Measurements from ENCODE around the gene S1PR2.

S1PR2 gene

GRCh38 chr19:10262771-10263170, 31.6 kb upstream of the S1PR2 start:
- TF ChIP-seq MYC (IDR thresholded peaks at IDR 0.05; ENCODE audit: low read depth, low read length) (no peak), CTCF (IDR thresholded peaks at IDR 0.05; ENCODE audit: low read depth, low read length) (no peak), POLR2A (IDR thresholded peaks at IDR 0.05; ENCODE audit: extremely low read depth, insufficient read length) (no peak), MAX (IDR thresholded peaks at IDR 0.05; ENCODE audit: low read depth, low read length) (no peak)
- DNase-seq (ENCODE audit: low read depth) = peak; percentile 40
- no peak overlapping the region for H3K4me3 ChIP-seq (ENCODE audit: low read depth, low read length)

GRCh38 chr19:10260141-10260584, 29.0 kb upstream of the S1PR2 start:
- no peak overlapping the region for H3K4me3 ChIP-seq (ENCODE audit: low read depth, low read length)
- peak; percentile 73 for DNase-seq (ENCODE audit: low read depth)
- TF ChIP-seq MYC (IDR thresholded peaks at IDR 0.05; ENCODE audit: low read depth, low read length) (no peak), CTCF (IDR thresholded peaks at IDR 0.05; ENCODE audit: low read depth, low read length) (peak; percentile 0), MAX (IDR thresholded peaks at IDR 0.05; ENCODE audit: low read depth, low read length) (no peak)

GRCh38 chr19:10259162-10259905, 28.2 kb upstream of the S1PR2 start:
- no peak overlapping the region for H3K4me3 ChIP-seq (ENCODE audit: low read depth, low read length)
- peak; percentile 100 for DNase-seq (ENCODE audit: low read depth)
- TF ChIP-seq MAX (IDR thresholded peaks at IDR 0.05; ENCODE audit: low read depth, low read length) (no peak), MYC (IDR thresholded peaks at IDR 0.05; ENCODE audit: low read depth, low read length) (no peak), CTCF (IDR thresholded peaks at IDR 0.05; ENCODE audit: low read depth, low read length) (peak; percentile 100)

GRCh38 chr19:10258080-10258710, 27.1 kb upstream of the S1PR2 start:
- DNase-seq (ENCODE audit: low read depth) = peak; percentile 47
- TF ChIP-seq MAX (IDR thresholded peaks at IDR 0.05; ENCODE audit: low read depth, low read length) (no peak), POLR2A (IDR thresholded peaks at IDR 0.05; ENCODE audit: extremely low read depth, insufficient read length) (no peak), MYC (IDR thresholded peaks at IDR 0.05; ENCODE audit: low read depth, low read length) (no peak), CTCF (IDR thresholded peaks at IDR 0.05; ENCODE audit: low read depth, low read length) (no peak)
- H3K4me3 ChIP-seq (ENCODE audit: low read depth, low read length) = no peak overlapping the region

- TF ChIP-seq CTCF (IDR thresholded peaks at IDR 0.05; ENCODE audit: low read depth, low read length) (no peak), POLR2A (IDR thresholded peaks at IDR 0.05; ENCODE audit: extremely low read depth, insufficient read length) (no peak), MAX (IDR thresholded peaks at IDR 0.05; ENCODE audit: low read depth, low read length) (no peak), MYC (IDR thresholded peaks at IDR 0.05; ENCODE audit: low read depth, low read length) (no peak)
- DNase-seq (ENCODE audit: low read depth) = peak; percentile 48
- no peak overlapping the region for H3K4me3 ChIP-seq (ENCODE audit: low read depth, low read length)
Measured at GRCh38 chr19:10256970-10257615, 26.0 kb upstream of the S1PR2 start.
